A204.1 (cell line): ENCODE data around the gene ZNF18.

ENCODE experiments used
- FAIRE-seq: peaks from 2 replicates; lab custom pipeline; 2012; peaks lifted over from hg19 to GRCh38; lab: Jason Lieb, UNC

ZNF18 gene, protein sequence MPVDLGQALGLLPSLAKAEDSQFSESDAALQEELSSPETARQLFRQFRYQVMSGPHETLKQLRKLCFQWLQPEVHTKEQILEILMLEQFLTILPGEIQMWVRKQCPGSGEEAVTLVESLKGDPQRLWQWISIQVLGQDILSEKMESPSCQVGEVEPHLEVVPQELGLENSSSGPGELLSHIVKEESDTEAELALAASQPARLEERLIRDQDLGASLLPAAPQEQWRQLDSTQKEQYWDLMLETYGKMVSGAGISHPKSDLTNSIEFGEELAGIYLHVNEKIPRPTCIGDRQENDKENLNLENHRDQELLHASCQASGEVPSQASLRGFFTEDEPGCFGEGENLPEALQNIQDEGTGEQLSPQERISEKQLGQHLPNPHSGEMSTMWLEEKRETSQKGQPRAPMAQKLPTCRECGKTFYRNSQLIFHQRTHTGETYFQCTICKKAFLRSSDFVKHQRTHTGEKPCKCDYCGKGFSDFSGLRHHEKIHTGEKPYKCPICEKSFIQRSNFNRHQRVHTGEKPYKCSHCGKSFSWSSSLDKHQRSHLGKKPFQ

DNA sequence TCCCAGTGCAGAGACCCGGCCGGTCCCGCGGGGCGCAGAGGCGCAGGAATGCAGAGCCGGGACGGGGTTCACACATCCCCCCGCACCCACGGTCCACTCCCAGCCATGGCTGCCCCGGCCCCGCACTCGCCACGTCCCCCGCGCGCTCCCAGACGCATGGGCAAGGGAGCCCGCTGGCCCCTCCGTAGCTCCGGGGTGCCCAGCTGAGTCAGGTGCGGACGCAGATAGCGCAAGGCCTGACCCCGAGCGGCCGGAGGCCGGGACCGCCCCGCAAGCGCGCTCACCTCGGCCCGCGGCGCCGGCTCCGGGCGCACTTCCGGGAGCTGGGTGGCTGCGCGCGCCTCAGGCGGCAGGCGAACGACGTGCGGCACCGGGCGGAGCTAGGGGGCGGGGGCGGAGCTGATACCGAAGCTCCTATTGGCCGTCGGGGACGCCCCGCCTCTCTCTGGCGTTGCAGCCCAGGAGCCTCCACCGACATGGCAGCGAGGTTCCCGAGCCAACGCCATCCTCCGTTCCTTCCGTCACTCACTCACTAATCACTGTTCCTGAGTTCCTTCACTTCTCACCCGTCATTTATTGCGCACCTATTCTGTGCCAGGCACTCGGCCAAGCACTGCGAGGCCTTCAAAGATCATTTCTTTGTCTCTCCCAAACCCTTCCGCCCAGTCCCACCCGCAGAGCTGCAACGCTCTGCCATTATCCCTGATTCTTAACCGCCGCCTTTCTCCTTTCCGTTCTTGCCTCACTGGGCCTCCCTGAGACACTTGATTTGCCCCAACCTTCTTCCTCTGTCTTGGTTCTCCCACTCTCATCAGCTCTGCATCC lies at the start of gene ZNF18:
ZNF18 (minus strand) TSS at position 329 of the 825 bp plus-strand sequence. CDS start 4,646 bp downstream, outside the sequence.
- no peak for FAIRE-seq

DNA sequence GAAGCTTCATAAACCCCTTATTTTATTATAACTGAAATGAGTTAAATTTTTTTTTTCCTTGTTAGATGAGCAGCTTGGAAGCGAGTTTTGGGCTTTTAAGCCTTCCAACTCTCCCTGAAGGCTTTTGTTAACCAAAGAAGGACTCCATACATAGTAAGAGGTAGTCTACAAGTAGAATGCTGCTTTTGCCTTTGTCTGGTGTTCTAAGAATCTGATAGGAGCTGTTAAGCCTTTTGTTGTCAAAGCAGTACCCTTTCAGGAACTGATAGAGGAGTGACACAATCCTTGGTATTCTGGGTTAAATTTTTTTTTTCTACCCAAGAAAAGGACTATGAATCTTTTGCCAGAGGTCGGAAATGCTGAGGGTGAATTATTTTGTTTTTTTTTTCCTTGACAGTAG lies 49.5 kb upstream of the ZNF18 start:
- no peak for FAIRE-seq

DNA sequence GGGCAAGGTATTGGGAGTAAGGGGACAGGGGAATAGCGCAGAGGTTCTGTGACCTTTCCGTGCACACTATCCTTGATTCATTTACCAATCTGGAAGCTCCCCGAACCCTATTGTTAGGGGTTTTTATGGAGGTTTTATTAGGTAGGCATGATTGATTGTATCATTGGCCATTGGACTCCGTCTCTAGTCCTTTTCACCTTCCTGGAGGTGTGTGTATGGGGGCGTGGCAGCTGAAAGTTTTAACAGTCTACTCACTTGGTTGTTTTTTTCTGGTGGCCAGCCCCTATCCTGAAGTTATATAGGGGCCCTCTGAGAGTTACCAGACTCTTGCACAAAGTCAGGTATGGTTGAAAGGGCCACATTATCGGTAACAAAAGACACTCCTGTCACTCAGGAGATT lies 46.4 kb upstream of the ZNF18 start:
- no peak for FAIRE-seq

DNA sequence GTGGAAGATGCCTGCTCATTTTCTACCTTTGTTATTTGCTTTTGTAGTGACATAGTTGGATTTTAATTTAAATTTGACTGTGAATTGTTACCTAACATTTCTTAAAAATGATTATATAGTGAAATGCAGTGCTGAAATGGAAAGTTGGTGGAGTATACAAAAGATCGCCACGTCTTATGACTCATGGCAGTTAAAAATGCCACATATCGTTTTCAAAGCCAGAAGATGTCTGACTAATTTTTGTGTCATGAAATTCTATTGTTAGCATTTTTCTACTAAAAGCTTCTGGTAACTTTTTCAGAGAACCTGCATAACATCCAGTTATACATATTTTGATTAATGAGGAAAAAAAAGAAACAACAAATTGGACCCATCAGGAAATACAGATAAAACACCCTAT lies 44.0 kb upstream of the ZNF18 start:
- no peak for FAIRE-seq

DNA sequence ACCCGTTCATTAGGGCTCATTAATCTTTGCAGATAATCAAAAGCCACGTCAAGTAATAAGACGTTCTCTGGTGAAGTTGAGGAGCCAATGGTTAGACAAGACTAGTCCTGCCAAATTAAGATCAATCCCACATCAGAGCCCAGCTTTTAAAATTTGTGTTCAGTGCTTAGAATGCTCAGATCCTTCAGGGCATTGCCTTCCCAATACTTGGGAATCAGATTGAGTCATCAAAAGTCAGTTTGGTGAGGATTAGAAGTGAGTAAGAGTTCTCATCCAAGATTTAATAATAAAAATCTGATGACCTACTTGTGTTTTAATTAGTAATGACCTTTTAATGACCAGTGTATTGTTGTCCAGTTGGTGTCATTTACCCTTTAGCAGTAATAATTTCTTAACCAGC lies 43.2 kb upstream of the ZNF18 start:
- no peak for FAIRE-seq

DNA sequence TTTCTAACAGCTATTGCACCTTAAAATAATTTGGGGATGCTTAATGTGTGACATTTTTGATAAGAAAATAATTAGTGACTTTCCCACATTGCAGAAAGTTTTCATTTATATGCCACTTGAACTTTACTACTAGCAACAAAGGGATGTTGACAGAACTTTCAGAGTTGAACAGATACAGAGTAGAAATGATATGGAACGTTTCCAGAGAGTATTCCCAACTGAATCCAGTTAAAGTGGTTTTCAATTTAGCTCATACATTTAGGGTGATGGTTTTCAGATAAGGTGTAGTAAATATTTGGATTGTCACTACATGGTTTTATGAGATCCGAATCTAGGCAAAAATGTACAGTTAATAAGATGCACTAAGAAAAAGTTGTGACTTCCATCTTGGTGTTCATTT lies 40.7 kb upstream of the ZNF18 start:
- FAIRE-seq: no peak

DNA sequence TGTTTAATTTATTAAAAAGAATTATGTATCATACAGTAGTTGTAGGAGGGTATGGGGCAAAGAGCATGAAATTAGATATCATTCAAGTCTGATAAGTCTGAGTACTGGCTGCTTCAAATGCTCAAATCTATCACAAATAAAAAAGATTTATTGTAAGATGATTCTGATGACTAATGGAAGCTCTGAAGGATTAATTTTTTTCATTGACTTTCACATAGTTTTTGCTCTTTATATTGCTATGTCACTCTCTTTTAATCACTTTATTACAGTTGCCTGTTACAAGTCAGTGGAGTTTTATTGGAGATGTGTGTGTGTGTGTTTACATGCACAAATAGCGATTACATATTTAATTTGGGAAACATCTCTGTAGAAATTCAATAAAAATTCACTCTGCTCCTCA lies 38.4 kb upstream of the ZNF18 start:
- no peak for FAIRE-seq

DNA sequence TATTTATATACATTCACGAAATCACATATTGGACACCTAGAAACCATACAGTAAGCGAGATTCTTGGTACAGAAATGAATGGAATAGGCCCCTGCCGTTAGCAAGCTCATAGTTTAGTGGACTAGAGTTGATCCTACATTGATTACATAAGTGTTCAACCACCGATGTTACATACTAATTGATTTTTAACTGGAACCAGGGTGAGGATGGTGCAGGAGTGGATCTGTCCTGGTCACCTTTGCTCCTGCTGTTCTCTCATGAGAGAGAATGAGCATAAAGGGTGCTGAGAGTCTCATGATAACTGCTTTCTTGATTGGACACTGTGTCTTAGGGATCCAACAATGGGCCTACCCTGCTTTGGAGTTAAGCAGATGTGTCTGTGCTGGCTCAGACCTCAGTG lies 37.3 kb upstream of the ZNF18 start:
- FAIRE-seq: no peak

DNA sequence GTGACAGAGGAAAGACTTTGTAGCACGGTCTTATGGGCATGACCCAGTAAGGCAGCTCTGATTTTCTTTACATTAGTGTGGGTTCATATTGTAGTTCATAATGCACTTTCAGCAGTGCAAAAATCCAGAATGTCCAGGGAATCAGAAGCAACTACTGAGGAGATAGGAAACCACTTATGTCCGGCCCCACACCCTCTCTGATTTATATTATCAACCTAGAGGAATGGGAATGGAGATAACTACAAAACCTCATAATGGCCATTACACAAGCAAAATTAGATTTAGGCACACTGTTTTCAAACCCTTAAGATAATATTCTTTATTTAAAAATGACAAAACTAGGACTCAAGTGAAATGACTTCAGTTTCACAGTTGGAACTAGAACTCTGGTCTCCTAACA lies 31.3 kb upstream of the ZNF18 start:
- no peak for FAIRE-seq

DNA sequence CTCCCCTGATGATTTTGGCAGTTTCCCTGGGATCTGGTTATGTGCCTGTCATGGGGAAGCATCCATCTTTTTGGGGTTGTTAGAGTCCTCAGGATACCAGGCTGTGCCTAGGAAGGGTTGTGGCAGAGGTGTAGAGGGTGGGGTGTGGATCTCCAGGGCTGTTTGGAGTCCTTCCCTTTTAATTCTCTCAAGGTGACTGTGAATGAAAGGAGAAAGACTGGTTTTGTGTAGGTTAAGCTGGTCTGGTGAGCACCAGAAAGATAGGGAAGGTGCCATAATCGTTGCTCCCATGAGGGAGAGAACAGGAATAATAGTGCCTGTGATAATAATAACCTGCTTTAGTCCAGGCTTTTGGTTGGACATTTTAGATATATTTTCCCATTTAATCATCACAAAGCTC lies 30.4 kb upstream of the ZNF18 start:
- FAIRE-seq: no peak

DNA sequence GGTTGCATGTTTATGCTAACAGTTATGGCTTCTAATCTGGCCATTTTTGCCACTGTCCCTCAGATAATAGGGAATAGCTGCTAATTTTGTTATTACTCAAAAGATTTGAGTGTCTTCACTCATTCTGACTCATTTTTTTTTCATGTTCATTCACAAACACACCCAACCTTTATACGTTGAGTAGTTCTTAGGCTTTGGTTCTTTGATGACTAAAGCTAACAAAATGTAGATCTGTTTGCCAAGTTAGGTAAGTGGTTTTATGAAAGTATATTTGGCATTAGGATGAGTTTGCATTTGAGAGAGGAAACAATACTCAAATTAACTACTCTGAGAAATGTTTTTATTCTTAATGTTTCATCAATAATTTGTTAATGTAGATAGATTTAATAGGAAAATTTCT lies 27.1 kb upstream of the ZNF18 start:
- FAIRE-seq: no peak

DNA sequence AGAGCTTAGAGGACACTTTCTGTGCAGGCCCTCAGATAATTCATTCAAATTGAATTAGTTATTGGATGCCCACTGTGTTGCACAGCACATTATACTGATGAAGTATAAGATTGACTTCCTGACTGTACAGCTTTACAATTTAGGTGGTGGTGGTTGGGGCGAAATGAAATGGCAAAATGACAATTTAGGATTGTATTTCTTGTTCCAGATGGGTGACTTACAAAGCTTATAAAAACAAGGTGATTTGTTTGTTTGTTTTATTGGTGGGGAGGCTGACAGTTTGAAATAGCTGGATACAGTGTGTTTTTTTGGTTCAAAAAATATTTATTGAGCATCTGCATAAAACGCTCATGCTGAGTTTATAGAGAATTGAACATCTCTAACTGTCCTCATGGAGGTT lies 25.0 kb upstream of the ZNF18 start:
- no peak for FAIRE-seq

DNA sequence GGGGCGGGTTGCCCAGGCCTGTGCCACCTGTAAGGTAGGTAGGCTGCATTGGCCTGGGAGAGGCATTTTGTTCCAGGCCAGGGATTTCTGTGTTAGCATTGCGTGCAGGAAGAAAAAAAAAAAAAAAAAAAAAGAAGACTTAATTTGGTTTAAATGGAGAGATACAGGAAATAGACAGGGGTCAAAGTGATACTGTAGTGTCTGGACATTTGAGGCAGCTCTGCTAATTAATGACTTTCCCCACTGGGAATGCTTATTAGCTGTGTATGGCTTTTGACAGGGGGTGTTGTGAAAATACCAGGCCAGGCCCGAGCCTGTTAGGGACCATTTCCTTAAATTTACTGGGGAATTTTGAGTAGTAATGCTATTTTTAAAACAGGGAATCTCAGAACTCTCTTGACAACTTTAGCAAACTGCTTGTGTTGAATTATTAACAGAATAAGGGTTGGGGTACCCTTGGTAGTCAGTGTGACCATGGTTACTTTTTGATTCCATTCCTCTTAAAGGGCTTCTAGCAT lies 24.4 kb upstream of the ZNF18 start:
- no peak for FAIRE-seq

DNA sequence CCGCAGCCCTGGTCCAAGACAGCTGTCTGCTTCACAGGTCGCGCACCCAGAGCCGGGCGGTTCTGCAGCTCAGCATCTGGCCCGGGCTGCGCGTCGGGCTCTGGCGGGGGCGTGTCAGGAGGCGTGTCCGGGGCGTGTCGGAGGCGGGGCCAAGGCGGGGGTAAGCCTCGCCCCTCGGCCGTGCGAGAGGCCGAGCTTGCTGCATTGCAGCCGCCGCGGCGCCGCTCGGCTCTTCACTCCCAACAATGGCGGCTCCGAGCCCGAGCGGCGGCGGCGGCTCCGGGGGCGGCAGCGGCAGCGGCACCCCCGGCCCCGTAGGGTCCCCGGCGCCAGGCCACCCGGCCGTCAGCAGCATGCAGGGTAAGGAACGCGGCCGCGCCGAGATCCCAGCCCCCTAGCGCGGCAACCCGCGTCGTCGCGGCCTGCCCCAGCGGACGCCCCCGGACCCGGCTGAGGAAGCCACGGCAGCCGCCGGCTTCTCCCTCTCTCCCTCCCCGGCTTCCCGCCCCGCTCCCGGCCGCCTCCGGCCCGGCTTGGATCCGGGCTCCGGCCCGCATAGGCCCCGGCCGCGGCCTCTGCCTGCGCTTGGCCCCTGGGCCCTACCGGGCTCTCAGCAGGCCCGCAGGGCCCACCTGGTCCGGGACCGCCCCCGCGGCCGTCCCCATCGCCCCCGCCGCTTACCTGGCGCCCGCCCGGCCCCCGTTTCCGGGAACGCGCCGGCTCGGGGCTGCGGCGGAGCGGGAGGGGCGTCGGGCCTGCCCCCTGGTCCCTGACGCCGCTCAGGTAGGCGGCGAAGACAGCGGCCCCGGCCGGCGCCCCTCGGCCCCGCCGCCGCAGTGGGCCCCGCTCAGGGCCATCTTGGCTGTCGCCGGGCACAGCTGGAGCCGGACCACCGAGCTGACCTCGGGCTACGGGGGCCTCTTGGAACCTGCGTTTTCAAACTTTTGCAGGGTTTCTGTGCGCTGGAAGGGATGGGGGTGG lies 23.7 kb upstream of the ZNF18 start, which contains the start of gene MAP2K4:
MAP2K4 (plus strand) TSS at position 236 of the 981 bp plus-strand sequence; CDS start at position 246, 10 bp downstream.
- no peak for FAIRE-seq

DNA sequence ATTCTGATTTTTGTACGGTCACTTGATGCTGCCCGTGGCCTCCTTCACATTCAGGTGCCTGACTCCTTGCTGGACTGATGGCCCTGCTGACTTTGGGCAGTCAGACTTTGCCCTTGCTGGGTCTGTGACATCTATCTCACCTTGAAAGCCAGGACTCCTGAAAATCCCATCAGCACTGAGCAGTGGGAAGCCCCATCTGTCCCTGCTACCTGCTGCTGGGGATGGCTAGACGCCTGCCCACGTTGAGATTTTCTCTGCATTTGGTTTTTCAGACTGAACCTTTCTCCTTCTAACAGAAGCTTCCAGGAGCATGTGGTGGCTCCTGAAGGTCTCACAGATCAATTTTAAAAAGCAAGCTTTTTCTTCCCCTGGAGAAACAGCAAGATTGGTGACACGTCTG lies 10.2 kb upstream of the ZNF18 start:
- FAIRE-seq: no peak

DNA sequence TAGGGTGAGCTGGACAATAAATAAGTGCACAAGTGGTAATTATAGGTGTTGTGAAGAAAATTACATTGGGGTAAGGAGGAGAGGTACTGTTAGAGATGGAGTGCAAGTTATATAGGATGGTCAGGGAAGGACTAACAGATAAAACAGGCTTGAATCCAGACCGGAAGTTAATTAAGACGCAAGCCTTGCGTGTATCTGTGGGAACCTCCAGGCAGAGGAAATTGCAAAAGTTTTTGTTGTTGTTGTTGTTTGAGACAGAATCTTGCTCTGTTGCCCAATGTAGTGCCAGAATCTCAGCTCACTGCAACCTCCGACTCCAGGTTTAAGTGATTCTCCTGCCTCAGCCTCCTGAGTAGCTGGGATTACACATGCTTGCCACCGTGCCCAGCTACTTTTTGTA lies 2.4 kb upstream of the ZNF18 start:
- no peak for FAIRE-seq

DNA sequence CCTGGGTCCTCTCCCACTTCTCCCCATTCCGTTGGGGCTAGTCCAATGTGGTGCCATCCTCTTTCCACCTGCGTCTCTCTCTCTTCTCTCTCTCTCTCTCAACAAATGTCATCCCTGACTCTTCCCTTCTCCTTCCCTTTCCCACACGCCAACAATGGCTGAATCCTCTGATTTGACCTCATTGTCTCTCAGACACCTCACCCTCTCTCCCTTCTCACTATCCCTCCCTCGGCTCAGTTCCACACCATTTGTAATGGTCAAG lies 628 bp upstream of the ZNF18 start:
- no peak for FAIRE-seq

DNA sequence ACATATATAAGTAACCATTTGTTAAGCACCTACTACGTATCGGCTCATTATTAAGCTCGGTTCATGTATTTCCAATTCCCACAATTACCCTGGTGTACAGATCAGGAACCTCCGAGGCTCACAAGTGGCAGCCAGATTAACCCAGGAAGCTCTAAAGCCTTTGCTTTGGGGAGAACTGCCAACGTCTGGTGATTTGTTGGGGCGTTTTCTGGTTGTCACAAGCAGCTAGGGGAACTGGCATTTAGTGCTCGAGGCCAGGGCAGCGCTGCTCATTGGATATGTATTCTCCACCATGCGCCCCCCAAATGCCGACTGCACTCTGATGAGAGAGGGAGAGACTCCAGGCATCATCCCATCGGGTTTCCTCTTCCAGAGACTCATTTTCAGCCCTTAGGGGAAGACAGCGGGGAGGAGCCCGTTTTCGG lies 541 bp downstream of the ZNF18 start:
- no peak for FAIRE-seq

DNA sequence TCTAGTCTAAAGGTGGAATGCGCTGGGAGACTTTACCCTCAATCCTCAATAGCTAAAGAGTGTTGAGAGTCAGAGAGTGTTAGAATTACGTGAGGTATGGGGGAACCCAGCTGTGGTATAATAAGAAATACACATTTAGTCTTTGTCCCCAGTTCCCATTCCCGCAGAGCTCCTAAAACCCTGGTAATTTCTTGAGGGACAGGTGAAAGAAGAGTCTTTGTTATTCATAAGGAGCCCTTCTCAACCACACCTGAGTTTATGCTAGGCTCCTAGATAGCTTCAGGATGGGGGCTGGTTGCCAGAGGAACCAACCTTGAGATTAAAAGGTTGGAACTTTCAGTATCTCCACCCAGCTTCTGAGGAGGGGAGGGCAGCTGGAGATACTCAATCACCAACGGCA lies 5.8 kb downstream of the ZNF18 start:
- no peak for FAIRE-seq

DNA sequence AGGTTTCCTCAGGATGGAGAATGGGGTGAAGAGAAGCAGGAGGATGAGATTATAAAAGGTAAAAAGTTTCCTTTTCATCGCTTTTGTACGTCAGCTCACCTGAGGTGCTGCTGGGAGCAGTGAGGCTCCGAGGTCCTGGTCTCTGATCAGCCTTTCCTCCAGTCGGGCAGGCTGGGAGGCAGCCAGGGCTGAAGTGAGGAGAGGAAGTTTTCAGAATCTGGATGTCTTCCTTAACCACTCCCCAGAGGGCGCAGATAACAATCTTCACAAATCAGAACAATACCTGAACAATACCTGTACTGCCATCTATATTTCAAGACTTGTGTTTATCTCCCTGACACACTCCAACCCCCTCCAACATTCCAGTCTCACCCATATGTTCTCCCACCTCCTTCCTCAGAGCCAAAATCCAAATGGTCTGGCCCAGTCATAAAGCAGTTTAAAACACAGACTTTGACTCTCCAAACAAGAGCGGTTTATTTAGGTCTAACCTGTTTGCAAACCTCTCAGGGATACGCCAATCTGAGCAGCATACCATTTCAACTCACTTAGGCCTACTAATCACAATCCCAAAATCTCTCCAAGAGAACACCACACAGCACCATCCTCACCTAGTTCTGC lies 6.8 kb downstream of the ZNF18 start:
- FAIRE-seq: no peak

DNA sequence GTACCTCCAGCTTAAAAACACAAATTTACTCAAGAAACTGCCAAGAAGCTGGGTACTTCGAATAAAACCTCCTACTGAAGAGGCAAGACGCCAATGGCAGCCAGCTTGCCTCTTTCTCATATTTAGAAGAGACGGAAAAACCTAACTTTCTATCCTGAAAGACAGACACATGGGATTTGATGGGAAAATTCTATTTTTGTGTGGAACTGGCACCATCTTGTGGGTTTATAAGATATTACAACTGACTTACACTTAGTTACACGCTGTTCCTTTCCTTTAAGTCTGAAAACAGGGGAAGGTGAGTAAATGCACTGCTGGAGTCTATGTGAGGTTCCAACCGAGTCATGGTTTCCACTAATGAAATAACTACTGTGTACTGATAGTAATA lies 10.3 kb downstream of the ZNF18 start:
- FAIRE-seq: peak; percentile 96
